Ovary (tissue), 9 donors: Measurements from ENCODE around the gene GRB2. TPM values are rescaled to one million over a fixed set of nuclear protein-coding genes. Genes with fewer than 3 reads are reported as not detected.

Experiments used
- DNase-seq, 5 donors: peaks; one replicate each; pipeline ENCODE4 v3.0.0-alpha.2; 2019 to 2020
- H3K27ac ChIP-seq, 2 donors: fragments of 200-600 bp; one replicate each; pipeline versions ENCODE4 v1.5.1 to v1.8.0; 2019 to 2022
- H3K27me3 ChIP-seq: fragments of 200-600 bp; one replicate; pipeline ENCODE4 v1.8.0; 2022
- H3K36me3 ChIP-seq: fragments of 200-600 bp; sonication (generic); one replicate; pipeline ENCODE4 v1.5.1; 2019
- H3K4me1 ChIP-seq: one replicate; pipeline ENCODE4 v1.8.1; 2013; ENCODE audit warnings: mild to moderate bottlenecking, moderate library complexity; ENCODE audit not compliant: insufficient read depth
- H3K4me3 ChIP-seq: fragments of 200-600 bp; sonication (generic); one replicate; pipeline ENCODE4 v1.5.1; 2017
- H3K9me3 ChIP-seq, 2 donors: fragments of 200-600 bp in 1 of 2; sonication (generic) in 1 of 2; one replicate each; pipeline versions ENCODE4 v1.5.1 to v1.8.1; 2013 to 2019; ENCODE audit warnings: mild to moderate bottlenecking in 1 of 2, moderate library complexity in 1 of 2
- CTCF ChIP-seq, 3 donors: fragments of 450-650 bp in 2 of 3; fragments of 200-600 bp in 1 of 3; IDR thresholded peaks; one replicate each; pipeline versions ENCODE4 v1.5.1 to v1.8.0; 2016 to 2022; ENCODE audit warnings: antibody characterized with exemption in 3 of 3, mild to moderate bottlenecking in 1 of 3
- EP300 ChIP-seq: sonication (generic); formaldehyde crosslinking; IDR thresholded peaks from one replicate; pipeline ENCODE4 v1.6.1; 2017; ENCODE audit warnings: antibody characterized with exemption
- POLR2A ChIP-seq: fragments of 450-650 bp; IDR thresholded peaks from one replicate; pipeline ENCODE4 v1.6.1; 2017; ENCODE audit warnings: antibody characterized with exemption, mild to moderate bottlenecking, moderate library complexity
- WGBS, 3 donors: extraction: QIAGEN DNeasy Blood & Tissue Kit in 1 of 3; methylation state at CpG; one replicate each; pipeline versions ENCODE4 v1.1.5 to v1.1.7; 2013 to 2017; 5-methylcytosine and 5-hydroxymethylcytosine counted together
- intact Hi-C, 4 donors: fragments of 100-400 bp; cut with DNase I; formaldehyde crosslinking; loops; one replicate each; pipeline versions ENCODE4 v1.11.0 to v1.15.1; 2022 to 2023
- polyA plus RNA-seq, 2 donors: library from polyadenylated mRNA; stranded (reverse); fragments of 200-250 nt in 1 of 2; fragments of 350-450 nt in 1 of 2; fragmentation: Illumina TruSeq in 1 of 2; extraction: RNeasy Lipid Tissue Mini Kit (QIAGEN cat#74804) in 1 of 2; gene quantifications; one replicate each; pipeline ENCODE4 v1.2.3, GENCODE V29; 2013 to 2014
- total RNA-seq, 7 donors: library from RNA; depleted of rRNA in 2 of 7; stranded (reverse); fragments of >200 nt in 2 of 7; fragmentation: NEBNext Ultra II Directional in 3 of 7; extraction: Animal tissue kit (Norgen Biotek cat#: 25700) in 3 of 7; gene quantifications; one replicate each; pipeline versions ENCODE4 v1.1.0 to v1.2.4, GENCODE V29; 2016 to 2023
- donor health status: DM: no; HTN: no; CAD: no; lungs with moderate emphysema.
- donor health status: DM: no; HTN: no; CAD: no.
- donor health status: Bipolar disorder and iron deficiency.
- donor health status: DM: yes; HTN: yes; CAD: no.
- donor health status: DM: no; HTN: no; CAD: no.
- donor health status: DM: yes; HTN: yes; CAD: no.

The GRB2 gene
- total and polyA plus RNA-seq, 9 donors: 41.5 to 88.2 (median 62.6) TPM

- intact Hi-C loops: no loop called here
- TF ChIP-seq EP300 (no peak), CTCF (IDR thresholded peaks at IDR 0.05) (no peak)
- no peaks in the 10 kb centered on the region for H3K36me3 ChIP-seq
- H3K9me3 ChIP-seq: no peaks in the 10 kb centered on the region
- H3K4me3 ChIP-seq: no peak overlapping the region
- no peak overlapping the region for H3K27ac ChIP-seq
- 79 to 91% (median 79%) methylated on average over 9 of the region's 9 CpGs for WGBS, 3 donors
- DNase-seq: no peak
- no peaks in the 10 kb centered on the region for H3K4me1 ChIP-seq
- H3K27me3 ChIP-seq: no peaks in the 10 kb centered on the region
These were observed 10.5 kb upstream of the GRB2 start for GRCh38 chr17:75416006-75416405.

GRCh38 chr17:75414488-75414887 lies 9.0 kb upstream of the GRB2 start:
- H3K27ac ChIP-seq: no peak overlapping the region
- no peaks in the 10 kb centered on the region for H3K27me3 ChIP-seq
- no peaks in the 10 kb centered on the region for H3K4me1 ChIP-seq
- DNase-seq: no peak
- H3K4me3 ChIP-seq: no peak overlapping the region
- 70 to 88% (median 84%) methylated on average over 1 of the region's 1 CpG for WGBS, 3 donors
- intact Hi-C loops: loop anchor here in 1 of 4 donors (5.0 kb wide), 1 partner anchor 92 kb away; no protein-coding TSS in a partner anchor
- H3K9me3 ChIP-seq: no peaks in the 10 kb centered on the region
- TF ChIP-seq CTCF (IDR thresholded peaks at IDR 0.05) (no peak), EP300 (no peak), POLR2A (no peak)
- no peaks in the 10 kb centered on the region for H3K36me3 ChIP-seq

GRCh38 chr17:75412455-75413317 lies 7.2 kb upstream of the GRB2 start:
- no peaks in the 10 kb centered on the region for H3K4me1 ChIP-seq
- H3K36me3 ChIP-seq: no peaks in the 10 kb centered on the region
- no peak for TF ChIP-seq EP300
- TF ChIP-seq CTCF (IDR thresholded peaks at IDR 0.05): peak; percentile 43 to 83 (median 61)
- TF ChIP-seq POLR2A: no peak
- DNase-seq: peak; percentile 39 to 72 (median 66)
- 0 to 1% (median 0%) methylated on average over 8 of the region's 8 CpGs for WGBS, 3 donors
- intact Hi-C loops: loop anchor here in 3 of 4 donors (2.0 to 5.0 kb wide), 2 partner anchors 90 kb away; no protein-coding TSS in a partner anchor
- no peaks in the 10 kb centered on the region for H3K27me3 ChIP-seq
- H3K27ac ChIP-seq: no peak overlapping the region
- no peak overlapping the region for H3K4me3 ChIP-seq
- no peaks in the 10 kb centered on the region for H3K9me3 ChIP-seq

- no peak for DNase-seq
- WGBS, 3 donors: 69 to 80% (median 79%) methylated on average over 5 of the region's 5 CpGs
- intact Hi-C loops: loop anchor here in 3 of 4 donors (2.0 to 5.0 kb wide), 2 partner anchors 89 kb away; no protein-coding TSS in a partner anchor
These were observed 6.0 kb upstream of the GRB2 start for GRCh38 chr17:75411328-75412067.

More at GRCh38 chr17:75411328-75412067, 6.0 kb upstream of the GRB2 start:
- Histone ChIP-seq H3K27ac (no peak overlapping the region), H3K4me1 (no peaks in the 10 kb centered on the region), H3K27me3 (no peaks in the 10 kb centered on the region), H3K4me3 (no peak overlapping the region), H3K36me3 (no peaks in the 10 kb centered on the region), H3K9me3 (no peaks in the 10 kb centered on the region)
- TF ChIP-seq CTCF (IDR thresholded peaks at IDR 0.05) (no peak), POLR2A (no peak), EP300 (no peak)
